ENCODE data around the gene MARCHF5. TPM values are rescaled to one million over a fixed set of nuclear protein-coding genes. Genes with fewer than 3 reads are reported as not detected.
"Not testable (repeated sequence)": the region's sequence is repeated elsewhere in the genome, so short reads cannot be mapped to it uniquely, and the experiment has no call there.

The MARCHF5 gene
- total RNA-seq, 1 donor from 2014 or later, result 25.0 TPM

DNA sequence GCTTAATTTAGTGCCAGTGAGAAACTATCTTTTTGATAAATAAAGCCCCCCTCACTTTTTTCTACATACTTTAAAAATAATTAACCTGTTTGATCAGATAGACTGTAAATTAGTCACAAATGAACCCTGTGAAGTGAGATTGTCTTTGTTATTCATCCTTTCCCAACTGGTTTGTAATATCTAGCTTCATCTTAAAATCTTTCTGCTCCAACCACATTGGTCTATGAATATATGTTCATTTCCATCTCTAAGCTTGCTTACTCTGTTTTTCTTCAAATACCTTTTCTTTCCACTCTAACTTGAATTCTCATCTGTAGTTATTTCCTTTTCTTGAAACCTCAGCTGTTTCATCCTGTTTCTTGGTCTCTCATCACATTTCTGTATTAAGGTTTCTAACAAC lies 12.1 kb downstream of the MARCHF5 start:
- intact Hi-C loops (cut with micrococcal nuclease), result loop anchor here (1.0 kb wide), 1 partner anchor 8 kb away; no protein-coding TSS in a partner anchor

DNA sequence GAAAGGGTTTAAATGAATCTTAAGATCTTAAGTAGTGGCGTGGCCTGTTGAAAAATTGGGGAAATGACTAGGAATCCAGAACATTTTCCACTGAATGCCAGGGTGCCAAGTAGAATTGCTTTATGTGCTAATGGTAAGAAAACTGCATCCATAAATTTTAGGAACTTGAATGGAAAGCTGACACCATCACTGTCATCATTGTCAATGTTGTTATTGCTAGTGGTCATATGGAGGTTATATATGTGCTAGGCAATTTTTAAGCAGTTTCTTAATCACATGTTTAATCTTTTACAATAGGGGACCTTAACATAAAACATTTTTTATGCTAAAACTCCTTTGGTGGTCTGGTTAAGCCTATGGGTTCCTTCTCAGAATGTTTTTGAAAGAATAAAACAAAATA lies 13.1 kb downstream of the MARCHF5 start:
- intact Hi-C loops (cut with micrococcal nuclease), result no loop called here

DNA sequence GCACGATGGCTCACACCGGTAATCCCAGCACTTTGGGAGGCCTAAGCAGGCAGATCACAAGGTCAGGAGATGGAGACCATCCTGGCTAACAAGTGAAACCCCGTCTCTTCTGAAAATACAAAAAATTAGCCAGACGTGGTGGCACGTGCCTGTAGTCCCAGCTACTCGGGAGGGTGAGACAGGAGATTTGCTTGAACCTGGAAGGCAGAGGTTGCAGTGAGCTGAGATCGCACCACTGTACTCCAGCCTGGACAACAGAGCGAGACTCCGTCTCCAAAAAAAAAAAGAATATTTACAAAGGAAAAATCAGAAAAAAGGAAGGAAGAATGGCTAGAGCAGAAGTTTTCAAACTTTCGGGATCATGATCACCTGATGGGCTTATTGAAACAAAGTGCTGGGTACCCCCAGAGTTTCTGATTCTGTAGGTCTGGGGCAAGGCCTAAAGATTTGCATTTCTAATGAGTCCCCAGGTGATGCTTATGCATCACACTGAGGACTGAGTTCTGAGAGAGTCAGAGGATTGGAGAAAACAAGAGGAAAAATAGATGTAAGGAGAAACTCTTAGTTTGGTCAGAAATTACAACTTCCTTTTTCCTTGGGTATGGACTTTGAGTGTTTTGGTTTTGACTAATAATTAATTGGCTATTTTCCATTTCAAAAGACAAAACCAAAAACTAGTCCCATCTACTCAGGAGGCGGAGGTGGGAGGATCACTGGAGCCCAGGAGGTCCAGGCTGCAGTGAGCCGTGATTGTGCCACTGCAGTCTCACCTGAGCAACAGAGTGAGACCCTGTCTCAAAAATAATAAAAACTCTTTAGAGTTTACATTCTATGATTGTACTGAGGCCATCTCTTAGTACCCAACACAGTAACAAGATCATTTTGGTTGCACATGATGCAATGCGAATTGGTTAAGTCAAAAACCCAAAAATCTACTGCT lies 14.4 kb downstream of the MARCHF5 start:
- intact Hi-C loops (cut with micrococcal nuclease), result no loop called here

DNA sequence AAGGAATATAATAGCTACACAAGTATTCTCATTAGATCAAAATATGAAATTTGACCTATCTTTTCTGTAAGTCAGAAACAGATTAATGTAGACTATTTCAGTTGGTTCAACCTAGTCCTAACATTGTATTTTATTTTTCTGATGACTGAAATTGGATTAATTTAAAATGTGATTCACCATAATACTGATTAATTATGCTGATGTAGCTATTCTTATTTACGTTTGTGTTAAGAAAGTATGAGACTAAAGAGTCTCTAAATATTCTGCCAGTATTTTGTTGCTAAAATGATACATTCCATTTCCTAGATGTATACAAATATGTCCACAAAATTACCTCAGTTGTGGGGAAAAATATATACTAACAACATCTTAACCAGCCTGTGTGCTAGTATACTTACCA lies 18.3 kb downstream of the MARCHF5 start:
- intact Hi-C loops (cut with micrococcal nuclease), result no loop called here

DNA sequence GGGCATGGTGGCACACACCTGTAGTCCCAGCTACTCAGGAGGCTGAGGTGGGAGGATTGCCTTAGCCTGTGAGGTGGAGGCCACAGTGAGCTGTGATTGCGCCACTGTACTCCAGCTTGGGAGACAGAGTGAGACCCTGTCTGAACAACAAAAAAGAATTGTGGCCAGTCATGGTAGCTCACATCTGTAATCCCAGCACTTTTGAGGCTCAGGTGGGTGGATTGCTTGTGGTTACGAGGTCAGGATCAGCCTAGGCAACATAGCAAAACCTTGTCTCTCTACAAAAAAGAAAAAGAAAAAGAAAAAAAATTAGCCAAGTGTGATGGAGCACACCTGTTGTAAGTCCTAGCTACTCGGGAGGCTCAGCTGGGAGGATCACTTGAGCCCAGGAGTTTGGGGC lies 22.8 kb downstream of the MARCHF5 start:
- intact Hi-C loops (cut with micrococcal nuclease), result no loop called here

DNA sequence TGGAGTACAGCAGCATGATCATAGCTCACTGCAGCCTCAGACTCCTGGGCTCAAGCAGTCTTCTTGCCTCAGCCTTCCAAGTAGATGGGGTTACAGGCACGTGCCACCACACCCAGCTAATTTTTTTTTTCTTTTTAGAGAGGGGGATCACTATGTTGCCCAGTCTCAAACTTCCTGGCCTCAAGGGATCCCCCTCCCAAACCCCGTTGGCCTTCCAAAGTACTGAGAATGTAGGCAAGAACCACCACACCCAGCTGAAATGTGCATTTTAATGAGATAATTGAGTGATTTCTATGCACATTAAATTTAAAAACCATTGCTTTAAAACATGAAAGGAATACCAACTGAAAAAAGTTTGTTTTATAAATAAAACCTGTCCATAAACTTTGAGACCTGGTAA lies 25.6 kb downstream of the MARCHF5 start:
- intact Hi-C loops (cut with micrococcal nuclease), result no loop called here

DNA sequence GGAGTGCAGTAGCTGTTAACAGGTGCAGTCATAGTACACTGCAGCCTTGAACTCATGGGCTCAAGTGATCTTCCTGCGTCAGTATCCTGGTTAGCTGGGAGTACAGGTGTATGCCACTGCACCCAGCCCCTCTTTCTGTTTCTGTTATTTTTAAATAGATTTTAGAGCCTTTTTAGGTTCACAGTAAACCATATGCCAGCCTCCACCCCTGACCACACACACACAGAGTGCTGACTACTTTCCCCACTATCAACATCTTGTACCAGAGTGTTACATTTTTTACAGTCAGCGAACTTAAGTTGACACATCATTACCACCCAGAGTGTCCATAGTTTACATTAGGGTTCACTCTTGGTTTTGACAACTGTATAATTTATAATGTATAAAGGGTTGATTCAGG lies 32.1 kb downstream of the MARCHF5 start:
- intact Hi-C loops (cut with micrococcal nuclease), result no loop called here

DNA sequence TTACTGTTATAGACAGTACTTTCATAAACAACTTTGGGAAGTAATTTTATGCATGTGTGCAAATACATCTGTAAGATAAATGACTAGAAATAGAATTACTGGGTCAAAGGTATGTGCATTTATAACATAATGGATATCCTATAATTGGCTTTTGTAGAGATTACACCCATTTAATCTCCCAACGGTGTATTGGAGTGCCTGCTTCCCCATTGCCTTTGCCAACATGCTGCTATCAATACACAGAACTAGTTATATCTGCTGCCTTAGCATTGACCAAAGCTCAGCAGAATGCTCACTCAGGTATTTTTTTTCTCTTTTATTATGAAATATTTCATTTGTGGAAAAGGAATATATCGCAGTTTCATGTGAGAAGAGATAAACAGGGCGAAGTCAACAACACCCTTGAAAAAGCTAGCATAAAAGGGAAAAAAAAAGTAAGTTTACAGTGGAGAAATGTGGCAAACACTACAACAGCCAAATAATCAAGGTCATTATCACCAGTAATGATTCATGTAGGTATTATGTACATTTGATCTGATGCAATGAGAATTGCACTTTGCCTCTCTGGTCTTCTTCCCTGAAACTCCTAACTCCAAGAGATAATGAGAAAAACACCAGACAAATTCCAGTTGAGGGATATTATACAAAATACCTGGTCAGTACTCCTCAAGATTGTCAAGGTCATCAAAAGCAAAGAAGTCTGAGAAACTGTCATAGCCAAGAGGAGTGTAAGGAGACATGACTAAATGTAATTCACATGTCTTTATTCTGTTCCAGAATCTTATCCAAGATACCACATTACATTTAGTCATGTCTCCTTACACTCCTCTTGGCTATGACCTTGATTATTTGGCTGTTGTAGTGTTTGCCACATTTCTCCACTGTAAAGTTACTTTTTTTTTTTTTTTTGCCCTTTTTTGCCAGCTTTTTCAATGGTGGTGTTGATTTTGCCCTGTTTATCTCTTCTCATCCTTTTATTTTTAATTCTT lies 36.8 kb downstream of the MARCHF5 start:
- intact Hi-C loops (cut with micrococcal nuclease), result no loop called here

DNA sequence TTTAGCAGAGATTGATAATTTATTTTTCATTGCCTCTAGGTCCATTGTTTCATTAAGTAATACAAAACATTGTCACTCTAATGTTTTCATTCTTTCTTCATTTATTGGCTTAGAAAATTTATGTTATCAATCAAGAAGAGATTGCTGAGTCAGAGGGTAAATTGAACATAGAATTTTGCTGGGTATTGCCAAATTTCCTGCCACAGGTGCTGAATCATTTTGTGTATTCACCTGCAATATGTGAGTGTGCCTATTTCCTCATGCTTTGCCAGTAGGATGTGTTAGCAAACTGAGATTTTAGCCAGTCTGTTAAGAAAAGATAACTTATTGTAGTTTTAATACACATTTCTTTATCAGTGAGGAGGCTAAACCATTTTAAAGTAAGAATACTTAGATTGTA lies 38.0 kb downstream of the MARCHF5 start:
- intact Hi-C loops (cut with micrococcal nuclease), result no loop called here

DNA sequence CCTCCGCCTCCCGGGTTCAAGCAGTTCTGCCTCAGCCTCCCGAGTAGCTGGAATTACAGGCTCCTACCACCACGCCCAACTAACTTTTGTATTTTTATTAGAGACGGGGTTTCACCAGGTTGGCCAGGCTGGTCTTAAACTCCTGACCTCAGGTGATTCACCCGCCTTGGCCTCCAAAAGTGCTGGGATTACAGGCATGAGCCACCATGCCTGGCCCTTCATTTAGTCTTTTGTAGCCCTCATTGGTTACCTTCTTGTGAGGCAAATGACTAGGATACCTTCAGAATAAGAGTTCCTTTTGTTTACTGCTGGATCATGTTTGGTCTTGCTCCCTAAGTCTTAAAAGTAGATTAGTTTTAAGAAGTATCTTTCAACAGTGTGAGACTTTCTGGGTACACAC lies 39.0 kb downstream of the MARCHF5 start:
- intact Hi-C loops (cut with micrococcal nuclease), result not testable (repeated sequence)

DNA sequence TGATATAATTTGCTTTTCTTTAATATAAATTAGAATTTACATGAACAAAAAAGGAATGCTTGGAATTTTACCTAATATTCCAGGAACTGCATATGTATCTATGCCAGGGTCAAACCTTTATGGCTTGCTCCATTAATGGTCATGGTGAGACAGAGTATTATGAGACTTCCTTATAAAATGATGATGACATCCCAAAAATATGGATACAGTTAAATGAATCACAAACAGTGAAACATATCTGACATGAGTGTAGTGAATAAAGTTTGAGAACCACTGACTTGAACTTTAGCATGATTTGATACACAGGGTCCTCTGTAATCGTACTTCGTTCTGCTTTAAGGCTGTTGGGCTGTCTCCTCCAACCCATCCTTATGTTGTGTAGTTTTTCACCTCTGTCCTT lies 51.8 kb downstream of the MARCHF5 start:
- intact Hi-C loops (cut with micrococcal nuclease), result no loop called here

DNA sequence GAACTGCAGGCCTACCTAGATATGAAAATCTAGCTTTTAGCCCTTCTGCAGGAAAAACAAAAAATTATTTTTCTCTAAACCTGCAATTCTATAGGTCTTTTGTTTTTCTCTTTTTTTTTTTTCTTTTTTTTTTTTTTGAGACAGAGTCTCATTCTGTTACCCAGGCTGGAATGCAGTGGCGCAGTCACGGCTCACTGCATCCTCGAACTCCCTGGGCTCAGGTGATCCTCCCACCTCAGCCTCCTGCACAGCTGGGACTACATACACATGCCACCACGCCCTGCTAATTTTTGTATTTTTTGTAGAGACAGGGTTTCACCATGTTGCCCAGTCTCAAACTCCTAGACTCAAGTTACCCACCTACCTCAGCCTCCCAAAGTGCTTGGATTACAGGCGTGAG lies 54.6 kb downstream of the MARCHF5 start:
- intact Hi-C loops (cut with micrococcal nuclease), result not testable (repeated sequence)

DNA sequence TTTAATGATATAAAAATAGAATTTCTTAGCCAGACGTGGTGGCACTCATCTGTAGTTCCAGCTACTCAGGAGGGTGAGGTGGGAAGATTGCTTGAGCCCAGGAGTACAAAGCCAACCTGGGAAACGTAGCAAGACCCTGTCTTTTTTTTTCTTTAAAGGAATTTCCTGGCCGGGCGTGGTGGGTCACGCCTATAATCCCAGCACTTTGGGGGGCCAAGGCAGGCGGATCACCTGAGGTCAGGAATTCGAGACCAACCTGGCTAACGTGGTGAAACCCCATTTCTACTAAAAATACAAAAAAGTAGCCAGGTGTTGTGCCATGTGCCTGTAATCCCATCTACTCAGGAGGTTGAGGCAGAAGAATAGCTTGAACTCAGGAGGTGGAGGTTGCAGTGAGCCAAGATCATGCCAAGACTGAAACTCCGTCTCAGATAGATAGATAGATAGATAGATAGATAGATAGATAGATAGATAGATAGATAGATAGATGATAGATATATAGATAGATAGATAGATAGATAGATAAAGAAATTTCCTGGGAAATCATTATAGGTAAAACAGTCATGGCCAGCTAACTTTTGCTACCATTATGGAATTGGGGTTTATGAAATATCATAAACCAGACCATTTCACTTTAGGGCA lies 56.2 kb downstream of the MARCHF5 start:
- intact Hi-C loops (cut with micrococcal nuclease), result not testable (repeated sequence)

DNA sequence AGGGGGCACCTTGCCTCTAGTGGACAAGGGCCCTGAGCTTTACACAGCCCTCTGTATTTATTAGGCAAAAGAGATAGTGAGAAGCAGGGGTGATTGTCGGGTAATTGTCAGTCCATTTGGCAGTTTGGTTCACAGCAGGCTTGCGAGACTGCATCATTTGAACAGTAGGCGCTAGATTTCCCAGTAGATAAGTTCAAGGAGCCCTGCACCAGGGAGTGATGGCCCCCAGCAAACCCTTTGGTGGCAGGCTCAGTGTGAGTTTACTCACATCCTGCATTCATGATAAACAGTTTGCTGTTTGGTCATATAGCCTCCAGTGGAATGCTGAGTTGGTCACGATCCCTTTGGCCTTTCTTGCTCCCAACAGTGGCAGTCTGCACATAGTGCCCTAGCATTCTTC lies 59.4 kb downstream of the MARCHF5 start:
- intact Hi-C loops (cut with micrococcal nuclease), result no loop called here

DNA sequence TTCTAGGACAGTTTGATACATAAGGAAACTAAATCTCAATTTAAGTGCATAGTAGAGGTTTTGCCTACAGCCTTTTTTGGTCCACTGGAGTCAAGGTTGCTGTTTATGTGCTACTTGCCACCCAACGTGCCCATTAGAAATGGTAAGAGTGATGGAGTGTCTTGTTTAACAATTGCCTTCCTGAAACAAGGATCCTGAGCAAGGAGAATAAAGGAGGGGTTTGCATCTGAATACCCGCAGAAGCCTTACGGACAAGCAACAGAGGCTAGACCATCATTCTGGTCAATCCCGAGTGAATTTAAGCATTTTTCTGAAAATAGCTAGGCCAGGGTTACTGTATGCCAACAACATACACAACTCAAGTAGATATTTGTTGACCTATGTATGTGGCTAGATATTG lies 63.6 kb downstream of the MARCHF5 start:
- intact Hi-C loops (cut with micrococcal nuclease), result no loop called here

DNA sequence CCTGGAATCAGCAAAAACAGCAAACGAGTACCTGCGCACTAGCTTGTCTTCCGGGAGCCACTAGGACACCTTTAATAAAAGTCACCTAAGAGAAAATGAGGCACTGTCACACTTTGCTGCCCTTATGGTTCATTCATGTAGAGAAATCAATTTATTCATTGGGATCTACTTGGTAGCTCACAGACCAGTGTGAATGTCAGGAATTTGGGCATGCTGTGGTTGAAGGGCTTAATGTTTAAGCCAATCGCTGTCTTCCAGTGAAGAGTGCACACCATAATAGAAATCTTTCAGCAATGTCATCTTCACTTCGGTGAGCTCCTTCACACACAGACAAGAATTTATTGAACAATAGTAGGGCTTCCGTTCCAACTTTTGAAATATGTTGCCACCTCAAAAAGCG lies 65.1 kb downstream of the MARCHF5 start:
- intact Hi-C loops (cut with micrococcal nuclease), result no loop called here

DNA sequence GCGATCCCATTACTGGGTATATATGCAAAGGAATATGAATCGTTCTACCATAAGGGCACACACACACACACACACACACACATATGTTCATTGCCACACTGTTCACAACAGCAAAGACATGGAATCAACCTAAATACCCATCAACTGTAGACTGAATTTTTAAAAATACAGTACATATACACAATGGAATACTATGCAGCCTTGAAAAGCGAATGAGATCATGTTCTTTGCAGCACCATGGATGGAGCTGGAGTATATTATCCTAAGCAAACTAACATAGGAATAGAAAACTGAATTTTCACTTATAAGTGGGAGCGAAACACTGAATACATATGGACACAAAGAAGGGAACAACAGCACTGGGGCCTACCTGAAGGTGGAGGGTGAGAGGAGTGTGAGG lies 72.5 kb downstream of the MARCHF5 start:
- intact Hi-C loops (cut with micrococcal nuclease), result no loop called here

DNA sequence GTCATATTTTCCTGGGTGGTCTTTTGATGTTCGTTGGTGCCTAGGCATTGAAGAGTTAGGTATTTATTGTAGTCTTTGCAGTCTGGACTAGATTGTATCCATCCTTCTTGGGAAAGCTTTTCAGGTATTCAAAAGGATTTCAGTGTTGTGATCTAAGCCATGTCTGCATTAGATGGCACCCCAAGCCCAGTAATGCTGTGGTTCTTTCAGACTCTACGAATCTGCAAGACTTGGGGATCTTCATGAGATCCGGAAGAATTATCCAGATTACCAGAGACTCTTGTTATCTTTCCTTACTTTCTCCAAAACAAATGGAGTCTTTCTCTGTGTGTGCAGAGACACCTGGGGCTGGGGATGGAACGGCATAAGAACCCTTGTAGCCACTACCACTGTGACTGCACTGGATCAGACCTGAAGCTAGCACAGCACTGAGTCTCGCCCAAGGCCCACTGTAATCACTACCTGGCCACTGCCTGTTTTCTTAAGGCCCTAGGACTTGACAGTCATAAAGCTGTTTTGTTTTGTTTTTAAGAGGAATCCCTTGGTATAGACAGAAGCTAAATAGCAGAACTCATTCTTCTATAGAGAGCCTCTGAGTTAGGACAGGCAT lies 75.5 kb downstream of the MARCHF5 start:
- intact Hi-C loops (cut with micrococcal nuclease), result no loop called here

DNA sequence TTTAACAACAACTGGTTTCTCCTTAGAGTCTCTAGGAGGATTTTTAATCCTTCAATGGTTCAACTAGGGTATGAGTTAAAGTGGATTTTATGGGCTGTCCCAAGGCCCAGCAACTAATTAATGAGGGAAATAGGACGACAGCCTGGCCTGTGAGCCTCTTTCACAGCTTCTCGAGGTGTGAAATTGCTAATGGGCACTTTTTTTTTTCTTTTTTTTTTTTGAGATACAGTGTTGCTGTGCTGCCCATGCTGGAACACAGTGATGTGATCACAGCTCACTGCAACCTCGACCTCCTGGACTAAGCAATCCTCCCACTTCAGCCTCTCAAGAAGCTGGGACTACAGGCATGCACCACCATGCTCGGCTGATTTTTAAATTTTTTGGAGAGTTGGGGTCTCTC lies 87.0 kb downstream of the MARCHF5 start:
- intact Hi-C loops (cut with micrococcal nuclease), result no loop called here

DNA sequence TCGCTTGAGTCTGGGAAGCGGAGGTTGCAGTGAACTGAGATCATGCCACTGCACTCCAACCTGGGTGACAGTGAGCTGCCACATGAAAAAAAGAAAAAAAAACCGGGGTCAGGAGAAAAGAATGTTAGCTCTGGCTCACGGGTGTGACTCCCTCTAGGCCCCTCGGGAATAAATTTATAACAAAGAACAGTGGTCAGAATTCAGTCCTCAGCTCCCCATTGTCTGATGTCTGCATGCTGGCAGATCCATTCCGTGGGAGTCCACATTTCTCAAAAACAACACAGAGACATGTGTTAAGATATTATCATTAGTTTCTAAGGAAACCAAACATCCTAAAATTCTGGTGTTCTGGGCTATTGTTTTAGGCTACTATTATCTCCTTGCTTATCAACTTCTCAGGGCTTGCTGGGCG lies 90.6 kb downstream of the MARCHF5 start:
- intact Hi-C loops (cut with micrococcal nuclease), result no loop called here

DNA sequence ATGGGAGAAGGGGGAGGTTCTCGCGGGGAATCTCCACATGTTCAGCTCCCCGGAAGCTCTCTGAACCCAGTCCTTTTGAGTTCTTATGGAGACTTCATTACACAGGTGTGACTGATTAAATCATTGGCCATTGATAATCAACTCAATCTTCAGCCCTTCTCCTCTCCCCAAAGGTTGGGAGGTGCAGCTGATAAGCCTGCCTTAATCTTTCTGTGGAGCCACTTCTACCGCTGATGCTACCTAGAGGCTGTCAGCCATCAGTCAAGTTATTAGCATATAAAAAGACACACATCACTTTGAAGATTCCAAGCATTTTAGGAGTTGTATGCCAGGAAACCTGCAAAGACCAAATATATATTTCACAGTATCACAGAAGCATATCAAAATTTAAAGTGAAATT lies 91.7 kb downstream of the MARCHF5 start:
- intact Hi-C loops (cut with micrococcal nuclease), result no loop called here
